Measurements from ENCODE around the gene CCDC112. TPM values are rescaled to one million over a fixed set of nuclear protein-coding genes. Genes with fewer than 3 reads are reported as not detected.
"Not testable (repeated sequence)": the region's sequence is repeated elsewhere in the genome, so short reads cannot be mapped to it uniquely, and the experiment has no call there.

The CCDC112 gene
- polyA plus RNA-seq, 2 of the 4 experiments (the other 2 are of a cell fraction) = 5.8 to 8.6 TPM

- no peak overlapping the region for H3K4me3 ChIP-seq
- no peak for ATAC-seq
- FAIRE-seq = no peak
- H3K9me3 ChIP-seq = no peaks in the 10 kb centered on the region
- no peak overlapping the region for H3K4me2 ChIP-seq
- no peak for DNase-seq (ENCODE audit: low read depth in 1 of 2, low spot score in 1 of 2)
- POLR2A ChIA-PET = no interaction called here
- CTCF ChIA-PET = interaction anchor here (1.1 kb wide), 1 partner anchor 9 kb away, joined by 3 read pairs; no protein-coding TSS in a partner anchor
- TF ChIP-seq ZNF302 (CRISPR knock-in tag; IDR thresholded peaks at IDR 0.05) (no peak), RFX5 (IDR thresholded peaks at IDR 0.05) (no peak), ZFP36 (IDR thresholded peaks at IDR 0.05; ENCODE audit: borderline replicate concordance, partially characterized antibody) (no peak), POLR2A (IDR thresholded peaks at IDR 0.05; ENCODE audit: low read length) (no peak), PBX3 (IDR thresholded peaks at IDR 0.05) (no peak), CBX2 (IDR thresholded peaks at IDR 0.05; ENCODE audit: borderline replicate concordance, low read depth) (no peak), MAX (IDR thresholded peaks at IDR 0.05) (no peak), HES2 (IDR thresholded peaks at IDR 0.05) (no peak), EP300 (IDR thresholded peaks at IDR 0.05) (no peak), USF2 (IDR thresholded peaks at IDR 0.05) (no peak), TP53 (CRISPR knock-in tag; IDR thresholded peaks at IDR 0.05) (no peak), REST (IDR thresholded peaks at IDR 0.05) (no peak)
- no peak overlapping the region for H3K27ac ChIP-seq
- no peaks in the 10 kb centered on the region for H3K4me1 ChIP-seq
- WGBS (ENCODE audit: missing lambda C conversion rate) = 19% methylated on average over 2 of the region's 2 CpGs
Measured at GRCh38 chr5:115330830-115331229, 34.4 kb upstream of the CCDC112 start.

GRCh38 chr5:115329475-115329874, 33.0 kb upstream of the CCDC112 start:
- Histone ChIP-seq H3K9me3 (no peaks in the 10 kb centered on the region), H3K4me2 (no peak overlapping the region), H3K4me3 (no peak overlapping the region), H3K27ac (no peak overlapping the region), H3K4me1 (no peaks in the 10 kb centered on the region)
- CTCF ChIA-PET = interaction anchor here (1.0 kb wide), 1 partner anchor 19 kb away, joined by 3 read pairs; no protein-coding TSS in a partner anchor
- 73% methylated on average over 8 of the region's 8 CpGs for WGBS (ENCODE audit: missing lambda C conversion rate)
- FAIRE-seq (no peak), ATAC-seq (no peak), DNase-seq (ENCODE audit: low read depth in 1 of 2, low spot score in 1 of 2) (no peak)
- TF ChIP-seq HDAC2 (IDR thresholded peaks at IDR 0.05) = no peak
- TF ChIP-seq RFX5 (IDR thresholded peaks at IDR 0.05) = no peak
- no peak for TF ChIP-seq RARB (CRISPR knock-in tag; IDR thresholded peaks at IDR 0.05)
- TF ChIP-seq KDM1A (IDR thresholded peaks at IDR 0.05; ENCODE audit: low read depth) = no peak
- no peak for TF ChIP-seq USF2 (IDR thresholded peaks at IDR 0.05)
- TF ChIP-seq MAFK (IDR thresholded peaks at IDR 0.05; ENCODE audit: partially characterized antibody) = no peak
- no peak for TF ChIP-seq FOSB (CRISPR knock-in tag; IDR thresholded peaks at IDR 0.05)
- no peak for TF ChIP-seq EHMT2 (IDR thresholded peaks at IDR 0.05; ENCODE audit: low read depth)
- TF ChIP-seq PHF8 (IDR thresholded peaks at IDR 0.05; ENCODE audit: borderline replicate concordance, low read depth) = no peak
- no peak for TF ChIP-seq TP53 (CRISPR knock-in tag; IDR thresholded peaks at IDR 0.05)
- no peak for TF ChIP-seq CEBPB (IDR thresholded peaks at IDR 0.05)
- TF ChIP-seq CBX2 (IDR thresholded peaks at IDR 0.05; ENCODE audit: borderline replicate concordance, low read depth) = no peak
- TF ChIP-seq MAX (IDR thresholded peaks at IDR 0.05) = no peak
- POLR2A ChIA-PET = no interaction called here

- H3K27ac ChIP-seq; H3K4me3 ChIP-seq; POLR2A ChIA-PET; DNase-seq (ENCODE audit: low read depth in 1 of 2, low spot score in 1 of 2); CTCF ChIA-PET; H3K4me1 ChIP-seq; H3K4me2 ChIP-seq; ATAC-seq; FAIRE-seq; H3K9me3 ChIP-seq: not testable (repeated sequence)
- WGBS (ENCODE audit: missing lambda C conversion rate) = 38% methylated on average over 6 of the region's 6 CpGs
Measured at GRCh38 chr5:115328617-115329274, 32.3 kb upstream of the CCDC112 start.

Measured in A549 (cell line).